K562 (cell line): ENCODE results near the gene NLK. TPM values are rescaled to one million over a fixed set of nuclear protein-coding genes. Genes with fewer than 3 reads are reported as not detected.

ENCODE experiments used
- CHCHD3 ChIP-seq: fragments of 250-450 bp; sonication (Bioruptor Pico); IDR thresholded peaks from 2 replicates; pipeline ENCODE4 v2.1.2; 2022; ENCODE audit warnings: mild to moderate bottlenecking
- HNRNPUL1 ChIP-seq: fragments of 200-400 bp; formaldehyde crosslinking; IDR thresholded peaks from 2 replicates; pipeline ENCODE4 v1.6.1; 2017; ENCODE audit warnings: low read length
- ILF3 ChIP-seq: fragments of 450-650 bp; IDR thresholded peaks from 2 replicates; pipeline ENCODE4 v1.6.1; 2018; ENCODE audit warnings: antibody characterized with exemption, mild to moderate bottlenecking, moderate library complexity, borderline replicate concordance
- JUN ChIP-seq, 2 experiments: sonication (generic) in 1 of 2; formaldehyde crosslinking in 1 of 2; IDR thresholded peaks; 2 replicates each; pipeline versions ENCODE4 v1.6.1 to v1.8.0; 2012 to 2022; ENCODE audit warnings: borderline replicate concordance in 2 of 2, mild to moderate bottlenecking in 2 of 2, improper control_type of control experiment in 1 of 2, low read depth in 1 of 2, low read length in 1 of 2, missing genetic modification reagents in 1 of 2
- LCOR ChIP-seq: sonication (generic); formaldehyde crosslinking; IDR thresholded peaks from 2 replicates; pipeline ENCODE4 v1.8.0; 2022; ENCODE audit warnings: mild to moderate bottlenecking, missing genetic modification reagents
- MCM3 ChIP-seq: fragments of 450-650 bp; IDR thresholded peaks from 2 replicates; pipeline ENCODE4 v1.6.1; 2016
- MED1 ChIP-seq: sonication (generic); formaldehyde crosslinking; IDR thresholded peaks from 2 replicates; pipeline ENCODE4 v1.8.1; 2023; ENCODE audit warnings: missing genetic modification reagents, borderline replicate concordance
- MTA1 ChIP-seq: fragments of 450-650 bp; IDR thresholded peaks from 2 replicates; pipeline ENCODE4 v1.6.1; 2017; ENCODE audit warnings: borderline replicate concordance
- NCOA1 ChIP-seq: fragments of 450-650 bp; IDR thresholded peaks from 2 replicates; pipeline ENCODE4 v1.6.1; 2016; ENCODE audit warnings: low read depth
- PHB ChIP-seq: fragments of 250-450 bp; sonication (Bioruptor Pico); IDR thresholded peaks from 2 replicates; pipeline ENCODE4 v1.5.0; 2021
- RB1 ChIP-seq: fragments of 450-650 bp; IDR thresholded peaks from 2 replicates; pipeline ENCODE4 v1.6.1; 2017; ENCODE audit warnings: low read depth, mild to moderate bottlenecking
- RCOR1 ChIP-seq, 2 experiments: IDR thresholded peaks; 2 replicates each; pipeline ENCODE4 v1.6.1; 2012; ENCODE audit warnings: low read depth in 2 of 2, low read length in 2 of 2, borderline replicate concordance in 1 of 2, improper control_type of control experiment in 1 of 2
- TAF7 ChIP-seq: fragments of 450-650 bp; IDR thresholded peaks from 2 replicates; pipeline ENCODE4 v1.6.1; 2016; ENCODE audit warnings: missing genetic modification characterization, missing compliant biosample characterization
- TBL1XR1 ChIP-seq, 2 experiments: IDR thresholded peaks; 2 replicates each; pipeline ENCODE4 v1.6.1; 2012; ENCODE audit warnings: improper control_type of control experiment in 2 of 2, low read length in 2 of 2, mild to moderate bottlenecking in 1 of 2
- VEZF1 ChIP-seq: fragments of 200-800 bp; sonication (Bioruptor generic); IDR thresholded peaks from 2 replicates; pipeline ENCODE4 v1.6.1; 2017; ENCODE audit warnings: missing genetic modification characterization, missing compliant biosample characterization
- ZFP30 ChIP-seq: fragments of 250-450 bp; sonication (Bioruptor Pico); IDR thresholded peaks from 2 replicates; pipeline ENCODE4 v1.8.0; 2022; ENCODE audit warnings: moderate library complexity, mild to moderate bottlenecking, inconsistent platforms, borderline replicate concordance
- ZNF175 ChIP-seq: fragments of 200-800 bp; sonication (Bioruptor generic); IDR thresholded peaks from 2 replicates; pipeline ENCODE4 v1.6.1; 2016; ENCODE audit warnings: low read depth, mild to moderate bottlenecking, missing genetic modification characterization, missing compliant biosample characterization
- ZNF436 ChIP-seq: fragments of 250-450, 450-650 bp; sonication (Bioruptor Pico); formaldehyde crosslinking; IDR thresholded peaks from 2 replicates; pipeline ENCODE4 v1.7.0; 2020; ENCODE audit warnings: mild to moderate bottlenecking
- ZNF584 ChIP-seq: fragments of 200-800 bp; sonication (Bioruptor generic); IDR thresholded peaks from 2 replicates; pipeline ENCODE4 v1.6.1; 2016; ENCODE audit warnings: low read depth, mild to moderate bottlenecking, missing genetic modification characterization, missing compliant biosample characterization
- polyA plus RNA-seq, 8 experiments: library from polyadenylated mRNA; depleted of rRNA in 4 of 8; stranded (reverse) in 5 of 8; unstranded in 3 of 8; fragments of >200 nt; fragmentation: Nextera tagmentation in 2 of 8; fragmentation: Illumina TruSeq in 1 of 8; extraction: Ambion mirVana in 2 of 8; extraction: Trizol in 1 of 8; gene quantifications; 2 replicates each; pipeline versions ENCODE4 v1.2.1 to v1.2.3, GENCODE V29; 2011 to 2014; ENCODE audit warnings: inconsistent platforms in 1 of 8, missing spikeins in 1 of 8
- total RNA-seq, 7 experiments: library from RNA; depleted of rRNA in 6 of 7; stranded (reverse); fragments of >200 nt in 6 of 7; fragmentation: Illumina TruSeq in 2 of 7; extraction: Trizol in 2 of 7; gene quantifications; 2 replicates each; pipeline versions ENCODE4 v1.2.1 to v1.2.3, GENCODE V29; 2011 to 2021; ENCODE audit warnings: low replicate concordance in 1 of 7
- TF ChIP-seq, protein P1 (sequence below): fragments of 450-650 bp; IDR thresholded peaks from 2 replicates; pipeline ENCODE4 v1.6.1; 2014; ENCODE audit warnings: low read depth, mild to moderate bottlenecking, moderate library complexity, borderline replicate concordance
- TF ChIP-seq, protein P2 (sequence below): sonication (generic); formaldehyde crosslinking; IDR thresholded peaks from 2 replicates; pipeline ENCODE4 v1.8.1; 2022; ENCODE audit warnings: missing genetic modification reagents

Gene NLK
- total and polyA plus RNA-seq, 9 of the 15 experiments (the other 6 are each of a cell fraction or from before 2014, with no cell fraction given) = 10.9 to 59.6 (median 26.7) TPM

DNA sequence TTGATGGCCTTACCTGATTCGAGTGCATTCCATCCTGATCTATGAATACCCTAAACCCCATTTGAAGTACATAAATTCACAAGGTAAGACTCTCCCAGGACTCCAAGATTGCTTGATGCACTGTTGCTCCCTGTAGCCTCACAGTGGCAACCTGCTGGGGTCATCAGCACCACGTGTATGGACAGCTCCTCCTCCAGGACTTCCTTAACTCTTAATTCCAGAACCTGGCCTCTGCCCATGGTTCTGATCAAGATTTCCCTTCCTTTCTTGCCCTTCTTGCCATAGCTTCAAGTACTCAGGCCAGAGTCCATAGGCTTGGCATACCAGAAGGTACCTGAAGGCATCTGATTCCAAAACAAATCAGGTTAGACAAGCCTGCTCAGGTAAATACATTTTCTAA is 34.0 kb upstream of the NLK start (continued):
- TF ChIP-seq, protein P1, sequence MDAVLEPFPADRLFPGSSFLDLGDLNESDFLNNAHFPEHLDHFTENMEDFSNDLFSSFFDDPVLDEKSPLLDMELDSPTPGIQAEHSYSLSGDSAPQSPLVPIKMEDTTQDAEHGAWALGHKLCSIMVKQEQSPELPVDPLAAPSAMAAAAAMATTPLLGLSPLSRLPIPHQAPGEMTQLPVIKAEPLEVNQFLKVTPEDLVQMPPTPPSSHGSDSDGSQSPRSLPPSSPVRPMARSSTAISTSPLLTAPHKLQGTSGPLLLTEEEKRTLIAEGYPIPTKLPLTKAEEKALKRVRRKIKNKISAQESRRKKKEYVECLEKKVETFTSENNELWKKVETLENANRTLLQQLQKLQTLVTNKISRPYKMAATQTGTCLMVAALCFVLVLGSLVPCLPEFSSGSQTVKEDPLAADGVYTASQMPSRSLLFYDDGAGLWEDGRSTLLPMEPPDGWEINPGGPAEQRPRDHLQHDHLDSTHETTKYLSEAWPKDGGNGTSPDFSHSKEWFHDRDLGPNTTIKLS = no peak
- TF ChIP-seq RCOR1 (IDR thresholded peaks at IDR 0.05; ENCODE audit: borderline replicate concordance in 1 of 2, low read depth in 2 of 2, low read length in 2 of 2) (peak in 1 of 2 experiments; percentile 89; a peak in 2 of 4 replicates), ZNF436 (CRISPR knock-in tag) (no peak), TAF7 (tag) (no peak), MED1 (CRISPR knock-in tag) (no peak), LCOR (CRISPR knock-in tag) (0 out of 2 replicates have a peak, but pooled peaks have one; percentile 26), MTA1 (no peak), CHCHD3 (CRISPR knock-in tag) (no peak), RB1 (no peak), TBL1XR1 (IDR thresholded peaks at IDR 0.05; ENCODE audit: low read length in 2 of 2) (no peak), HNRNPUL1 (no peak), ILF3 (no peak), ZFP30 (CRISPR knock-in tag) (no peak), VEZF1 (peak; percentile 59), NCOA1 (peak; percentile 98), ZNF175 (CRISPR knock-in tag) (0 out of 2 replicates have a peak, but pooled peaks have one; percentile 36), PHB (CRISPR knock-in tag) (no peak), ZNF584 (CRISPR knock-in tag) (peak; percentile 67; the same call in 1 of the 2 replicates), JUN (IDR thresholded peaks at IDR 0.05; ENCODE audit: borderline replicate concordance, low read depth, low read length) (no peak), JUN (CRISPR knock-in tag; IDR thresholded peaks at IDR 0.05; ENCODE audit: borderline replicate concordance) (no peak), MCM3 (no peak)
- TF ChIP-seq, protein P2, sequence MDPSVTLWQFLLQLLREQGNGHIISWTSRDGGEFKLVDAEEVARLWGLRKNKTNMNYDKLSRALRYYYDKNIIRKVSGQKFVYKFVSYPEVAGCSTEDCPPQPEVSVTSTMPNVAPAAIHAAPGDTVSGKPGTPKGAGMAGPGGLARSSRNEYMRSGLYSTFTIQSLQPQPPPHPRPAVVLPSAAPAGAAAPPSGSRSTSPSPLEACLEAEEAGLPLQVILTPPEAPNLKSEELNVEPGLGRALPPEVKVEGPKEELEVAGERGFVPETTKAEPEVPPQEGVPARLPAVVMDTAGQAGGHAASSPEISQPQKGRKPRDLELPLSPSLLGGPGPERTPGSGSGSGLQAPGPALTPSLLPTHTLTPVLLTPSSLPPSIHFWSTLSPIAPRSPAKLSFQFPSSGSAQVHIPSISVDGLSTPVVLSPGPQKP = no peak
